CD8-positive, alpha-beta memory T cell (primary cell): ENCODE data around the gene IL3. TPM values are rescaled to one million over a fixed set of nuclear protein-coding genes. Genes with fewer than 3 reads are reported as not detected.

ENCODE experiments used
- CTCF ChIA-PET: fragments of 350-600 bp; sonication (Branson Sonifier 250); formaldehyde crosslinking; loops from one replicate; lab custom pipeline; 2021; ENCODE audit warnings: antibody characterized with exemption; lab: Charles Lee
- POLR2A ChIA-PET: fragments of 350-600 bp; sonication (Branson Sonifier 250); formaldehyde crosslinking; loops from one replicate; lab custom pipeline; 2021; ENCODE audit warnings: antibody characterized with exemption; lab: Charles Lee
- DNase-seq, 5 donors: peaks; one replicate each; pipeline versions ENCODE4 v3.0.0 to v3.0.0-alpha.2; 2020 to 2022; ENCODE audit warnings: mixed read lengths in 1 of 5
- H3K27ac ChIP-seq: one replicate; pipeline ENCODE4 v1.7.0; 2013; ENCODE audit warnings: low read depth, mild to moderate bottlenecking, low read length, moderate library complexity
- H3K27me3 ChIP-seq: 2 replicates; pipeline ENCODE4 v1.7.0; 2013; ENCODE audit warnings: low read length, mild to moderate bottlenecking; ENCODE audit not compliant: insufficient read depth, poor library complexity, severe bottlenecking
- H3K36me3 ChIP-seq: 2 replicates; pipeline ENCODE4 v1.7.0; 2013; ENCODE audit warnings: mild to moderate bottlenecking, low read length, moderate library complexity; ENCODE audit not compliant: insufficient read depth
- H3K4me1 ChIP-seq: 2 replicates; pipeline ENCODE4 v1.7.0; 2013; ENCODE audit warnings: mild to moderate bottlenecking, low read length, moderate library complexity; ENCODE audit not compliant: insufficient read depth
- H3K4me3 ChIP-seq: 2 replicates; pipeline ENCODE4 v1.7.0; 2013; ENCODE audit warnings: mild to moderate bottlenecking, low read length
- H3K9me3 ChIP-seq: 2 replicates; pipeline ENCODE4 v1.7.0; 2013; ENCODE audit warnings: mild to moderate bottlenecking, low read length
- H3K27ac Mint-ChIP-seq, 8 donors: one replicate each; pipeline ENCODE4 v1.8.0; 2020 to 2021; ENCODE audit warnings: mixed read lengths in 8 of 8, mild to moderate bottlenecking in 6 of 8, inconsistent platforms in 3 of 8, moderate library complexity in 3 of 8
- H3K27me3 Mint-ChIP-seq, 2 donors: one replicate each; pipeline ENCODE4 v1.8.0; 2020 to 2021; ENCODE audit warnings: mixed read lengths in 2 of 2, mild to moderate bottlenecking in 1 of 2, moderate library complexity in 1 of 2
- H3K36me3 Mint-ChIP-seq, 3 donors: one replicate each; pipeline ENCODE4 v1.8.0; 2020 to 2021; ENCODE audit warnings: mixed read lengths in 3 of 3, inconsistent platforms in 1 of 3, mild to moderate bottlenecking in 1 of 3
- H3K4me1 Mint-ChIP-seq, 3 donors: one replicate each; pipeline ENCODE4 v1.8.0; 2020 to 2021; ENCODE audit warnings: mixed read lengths in 3 of 3, inconsistent platforms in 1 of 3, mild to moderate bottlenecking in 1 of 3
- H3K4me3 Mint-ChIP-seq, 7 donors: one replicate each; pipeline ENCODE4 v1.8.0; 2020 to 2021; ENCODE audit warnings: mixed read lengths in 7 of 7, mild to moderate bottlenecking in 6 of 7, moderate library complexity in 4 of 7, inconsistent platforms in 2 of 7
- H3K9me3 Mint-ChIP-seq, 5 donors: one replicate each; pipeline ENCODE4 v1.8.0; 2020 to 2022; ENCODE audit warnings: mixed read lengths in 5 of 5, mild to moderate bottlenecking in 3 of 5, moderate library complexity in 2 of 5, inconsistent platforms in 1 of 5
- polyA plus RNA-seq: library from polyadenylated mRNA; unstranded; fragments of 300-500 nt; fragmentation: Illumina TruSeq; gene quantifications from one replicate; pipeline ENCODE4 v1.2.3, GENCODE V29; 2021
- total RNA-seq, 2 experiments: library from RNA; stranded (reverse); gene quantifications; one replicate each; pipeline ENCODE4 v1.2.3, GENCODE V29; 2021

The IL3 gene
- total and polyA plus RNA-seq, 3 experiments from 2014 or later, result 69.7 to 71.9 TPM; not detected in 1

- H3K9me3 Mint-ChIP-seq, result peaks cover 4 to 16% (median 13%) of the 10 kb centered on the region in 5 donors
- DNase-seq, result no peak
- H3K27ac ChIP-seq, result no peak overlapping the region
- H3K36me3 Mint-ChIP-seq, result peaks cover 0 to 21% (median 2%) of the 10 kb centered on the region in 3 donors
- no peak overlapping the region for H3K4me3 ChIP-seq
- POLR2A ChIA-PET, result no interaction called here
- H3K9me3 ChIP-seq, result no peaks in the 10 kb centered on the region
- no peaks in the 10 kb centered on the region for H3K4me1 Mint-ChIP-seq
- peaks cover 7 to 21% of the 10 kb centered on the region in 2 donors for H3K27me3 Mint-ChIP-seq
- CTCF ChIA-PET, result interaction anchor here (1.5 kb wide), 1 partner anchor 22 kb away, joined by 4 read pairs; no protein-coding TSS in a partner anchor
- H3K27ac Mint-ChIP-seq, result peak overlapping the region in 5 of 8 donors; percentile 47 to 82 (median 70)
- peaks cover 32% of the 10 kb centered on the region for H3K4me1 ChIP-seq
- no peaks in the 10 kb centered on the region for H3K36me3 ChIP-seq
- H3K4me3 Mint-ChIP-seq, result no peak overlapping the region
- no peaks in the 10 kb centered on the region for H3K27me3 ChIP-seq
These were observed 30.7 kb upstream of the IL3 start for GRCh38 chr5:132029609-132030330.

DNA sequence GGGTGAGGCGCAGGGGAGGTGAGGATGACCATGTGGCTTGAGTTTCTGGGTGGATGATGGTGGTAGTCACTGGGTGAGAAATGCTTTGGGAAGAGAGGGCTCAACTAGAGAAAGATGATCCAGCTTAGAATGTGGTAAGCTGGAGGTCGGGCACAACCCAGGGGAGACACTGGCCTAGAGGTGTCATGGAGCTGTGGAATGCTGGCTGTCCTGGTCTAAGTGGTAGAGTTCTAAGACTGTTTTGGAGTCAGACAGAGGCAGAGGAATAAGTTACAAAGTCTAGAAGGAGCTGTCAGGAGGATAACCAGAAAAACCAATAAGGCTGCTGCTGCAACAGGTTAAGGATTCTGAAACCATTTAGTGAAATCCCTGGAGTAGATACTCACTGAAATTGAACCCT lies 29.8 kb upstream of the IL3 start:
- Histone ChIP-seq H3K36me3 (no peaks in the 10 kb centered on the region), H3K27ac (no peak overlapping the region), H3K4me3 (no peak overlapping the region), H3K9me3 (no peaks in the 10 kb centered on the region), H3K27me3 (no peaks in the 10 kb centered on the region), H3K4me1 (peaks cover 26% of the 10 kb centered on the region)
- H3K9me3 Mint-ChIP-seq, result peaks cover 4 to 16% (median 13%) of the 10 kb centered on the region in 5 donors
- H3K4me3 Mint-ChIP-seq, result no peak overlapping the region
- H3K36me3 Mint-ChIP-seq, result peaks cover 0 to 21% (median 2%) of the 10 kb centered on the region in 3 donors
- ChIA-PET CTCF (interaction anchor here (1.5 kb wide), 1 partner anchor 23 kb away, joined by 4 read pairs; no protein-coding TSS in a partner anchor), POLR2A (no interaction called here)
- H3K4me1 Mint-ChIP-seq, result no peaks in the 10 kb centered on the region
- no peak for DNase-seq
- H3K27me3 Mint-ChIP-seq, result peaks cover 7 to 21% of the 10 kb centered on the region in 2 donors
- H3K27ac Mint-ChIP-seq, result peak overlapping the region in 3 of 8 donors; percentile 34 to 82 (median 81)

- DNase-seq, result no peak
- H3K27me3 Mint-ChIP-seq, result peaks cover 7 to 21% of the 10 kb centered on the region in 2 donors
- peaks cover 4 to 16% (median 13%) of the 10 kb centered on the region in 5 donors for H3K9me3 Mint-ChIP-seq
- ChIA-PET POLR2A (no interaction called here), CTCF (no interaction called here)
- H3K27ac ChIP-seq, result no peak overlapping the region
- H3K36me3 Mint-ChIP-seq, result peaks cover 0 to 21% (median 2%) of the 10 kb centered on the region in 3 donors
- no peaks in the 10 kb centered on the region for H3K4me1 Mint-ChIP-seq
- H3K27ac Mint-ChIP-seq, result peak overlapping the region in 1 of 8 donors; percentile 8
- no peak overlapping the region for H3K4me3 ChIP-seq
- no peaks in the 10 kb centered on the region for H3K27me3 ChIP-seq
- H3K36me3 ChIP-seq, result no peaks in the 10 kb centered on the region
- peaks cover 13% of the 10 kb centered on the region for H3K4me1 ChIP-seq
- H3K4me3 Mint-ChIP-seq, result no peak overlapping the region
- no peaks in the 10 kb centered on the region for H3K9me3 ChIP-seq
These were observed 28.3 kb upstream of the IL3 start for GRCh38 chr5:132032196-132032595.

GRCh38 chr5:132033122-132033521 lies 27.3 kb upstream of the IL3 start:
- Histone ChIP-seq H3K4me3 (no peak overlapping the region), H3K36me3 (no peaks in the 10 kb centered on the region), H3K27ac (no peak overlapping the region), H3K9me3 (no peaks in the 10 kb centered on the region), H3K27me3 (no peaks in the 10 kb centered on the region), H3K4me1 (peaks cover 3% of the 10 kb centered on the region)
- CTCF ChIA-PET, result interaction anchor here (0.5 kb wide), 1 partner anchor 420 kb away, joined by 3 read pairs; no protein-coding TSS in a partner anchor
- Mint-ChIP-seq H3K27me3 (peaks cover 7 to 21% of the 10 kb centered on the region in 2 donors), H3K4me1 (no peaks in the 10 kb centered on the region), H3K4me3 (no peak overlapping the region), H3K9me3 (peaks cover 4 to 20% (median 13%) of the 10 kb centered on the region in 5 donors), H3K27ac (no peak overlapping the region), H3K36me3 (peaks cover 0 to 24% (median 6%) of the 10 kb centered on the region in 3 donors)
- DNase-seq, result no peak
- POLR2A ChIA-PET, result no interaction called here

GRCh38 chr5:132037353-132037752 lies 23.1 kb upstream of the IL3 start:
- no peak for DNase-seq
- Mint-ChIP-seq H3K4me1 (no peaks in the 10 kb centered on the region), H3K27ac (peak overlapping the region in 1 of 8 donors; percentile 18), H3K27me3 (peaks cover 2 to 14% of the 10 kb centered on the region in 2 donors), H3K36me3 (peaks cover 0 to 28% (median 6%) of the 10 kb centered on the region in 3 donors), H3K4me3 (no peak overlapping the region), H3K9me3 (peaks cover 4 to 20% (median 13%) of the 10 kb centered on the region in 5 donors)
- ChIA-PET CTCF (no interaction called here), POLR2A (no interaction called here)
- H3K4me1 ChIP-seq, result no peaks in the 10 kb centered on the region
- no peak overlapping the region for H3K27ac ChIP-seq
- no peaks in the 10 kb centered on the region for H3K36me3 ChIP-seq
- H3K4me3 ChIP-seq, result no peak overlapping the region
- no peaks in the 10 kb centered on the region for H3K9me3 ChIP-seq
- H3K27me3 ChIP-seq, result no peaks in the 10 kb centered on the region

- no peak for DNase-seq
- Mint-ChIP-seq H3K9me3 (no peaks in the 10 kb centered on the region), H3K4me3 (no peak overlapping the region), H3K27ac (no peak overlapping the region), H3K27me3 (peaks cover 5 to 8% of the 10 kb centered on the region in 2 donors), H3K4me1 (no peaks in the 10 kb centered on the region), H3K36me3 (peaks cover 0 to 11% (median 0%) of the 10 kb centered on the region in 3 donors)
- ChIA-PET POLR2A (no interaction called here), CTCF (no interaction called here)
- no peaks in the 10 kb centered on the region for H3K9me3 ChIP-seq
- no peaks in the 10 kb centered on the region for H3K36me3 ChIP-seq
- no peaks in the 10 kb centered on the region for H3K4me1 ChIP-seq
- H3K27ac ChIP-seq, result no peak overlapping the region
- H3K27me3 ChIP-seq, result no peaks in the 10 kb centered on the region
- H3K4me3 ChIP-seq, result no peak overlapping the region
These were observed 16.2 kb upstream of the IL3 start for GRCh38 chr5:132044207-132044606.

DNA sequence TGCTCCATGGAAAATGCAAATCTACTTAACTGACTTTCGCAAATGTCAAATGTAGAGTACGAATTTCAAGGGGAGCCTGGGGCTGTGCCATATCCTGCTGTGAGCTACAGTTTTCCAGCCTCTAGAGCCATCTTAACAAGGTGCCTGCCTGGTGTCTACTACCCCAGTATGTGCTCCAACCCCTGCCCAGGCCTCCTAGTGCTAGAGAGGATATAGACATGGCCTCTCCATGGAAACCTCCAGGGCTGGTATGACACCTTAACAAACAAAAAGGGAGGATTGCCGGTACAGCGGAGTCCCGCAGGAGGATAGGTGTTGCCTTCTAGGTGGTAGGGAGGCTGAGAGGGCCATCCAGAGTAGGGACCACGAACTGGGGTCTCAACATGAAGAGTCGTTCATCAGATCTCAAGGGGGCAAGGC lies 13.6 kb upstream of the IL3 start:
- DNase-seq, result no peak
- Mint-ChIP-seq H3K27me3 (peaks cover 5 to 6% of the 10 kb centered on the region in 2 donors), H3K27ac (no peak overlapping the region), H3K4me3 (no peak overlapping the region), H3K4me1 (no peaks in the 10 kb centered on the region), H3K9me3 (no peaks in the 10 kb centered on the region), H3K36me3 (peaks cover 0 to 5% (median 0%) of the 10 kb centered on the region in 3 donors)
- H3K4me3 ChIP-seq, result no peak overlapping the region
- no peaks in the 10 kb centered on the region for H3K36me3 ChIP-seq
- H3K4me1 ChIP-seq, result no peaks in the 10 kb centered on the region
- no peaks in the 10 kb centered on the region for H3K27me3 ChIP-seq
- no peak overlapping the region for H3K27ac ChIP-seq
- CTCF ChIA-PET, result no interaction called here
- no peaks in the 10 kb centered on the region for H3K9me3 ChIP-seq
- POLR2A ChIA-PET, result no interaction called here

GRCh38 chr5:132049093-132049492 lies 11.4 kb upstream of the IL3 start:
- Histone ChIP-seq H3K4me3 (no peak overlapping the region), H3K27ac (no peak overlapping the region), H3K4me1 (no peaks in the 10 kb centered on the region), H3K9me3 (no peaks in the 10 kb centered on the region), H3K27me3 (no peaks in the 10 kb centered on the region), H3K36me3 (no peaks in the 10 kb centered on the region)
- Mint-ChIP-seq H3K27ac (no peak overlapping the region), H3K4me3 (no peak overlapping the region), H3K4me1 (peaks cover 0 to 2% (median under 1%) of the 10 kb centered on the region in 3 donors), H3K36me3 (no peaks in the 10 kb centered on the region), H3K27me3 (peaks cover 0 to 7% of the 10 kb centered on the region in 2 donors), H3K9me3 (no peaks in the 10 kb centered on the region)
- CTCF ChIA-PET, result interaction anchor here (1.2 kb wide), 1 partner anchor 459 kb away, joined by 4 read pairs; no protein-coding TSS in a partner anchor
- POLR2A ChIA-PET, result no interaction called here
- DNase-seq, result no peak
